OCI-LY3 (cell line): Measurements from ENCODE around the gene SUZ12.
"Not testable (repeated sequence)": the region's sequence is repeated elsewhere in the genome, so short reads cannot be mapped to it uniquely, and the experiment has no call there.

Experiments used
- CTCF ChIP-seq: fragments of 200-600, 300-600 bp; sonication (generic); IDR thresholded peaks from 2 replicates; pipeline ENCODE4 v1.5.1; 2014; ENCODE audit warnings: antibody characterized with exemption, low read length, low read depth
- EZH2phosphoT487 ChIP-seq: fragments of 200-600 bp; shearing (Covaris generic); IDR thresholded peaks from 2 replicates; pipeline ENCODE4 v1.6.1; 2018; ENCODE audit warnings: antibody characterized with exemption, mixed run types, low read depth

DNA sequence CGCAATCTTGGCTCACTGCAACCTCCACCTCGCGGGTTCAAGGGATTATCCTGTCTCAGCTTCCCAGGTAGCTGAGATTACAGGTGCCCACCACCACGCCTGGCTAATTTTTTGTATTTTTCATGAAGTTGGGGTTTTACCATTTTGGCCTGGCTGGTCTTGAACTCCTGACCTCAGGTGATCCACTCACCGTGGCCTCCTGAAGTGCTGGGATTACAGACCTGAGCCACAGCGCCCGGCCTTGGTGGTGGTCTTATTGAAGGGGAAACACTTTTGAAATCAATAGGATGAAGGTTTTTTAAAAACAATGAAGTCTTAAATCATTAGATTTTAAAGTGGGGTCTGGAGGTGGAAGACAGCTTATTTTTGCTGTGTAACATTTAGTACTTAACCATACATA is 5.6 kb downstream of the SUZ12 start:
- not testable (repeated sequence) for TF ChIP-seq CTCF, EZH2phosphoT487
